ENCODE measurements around the gene CDC42BPA.

The CDC42BPA gene

GRCh38 chr1:226976276-226976977, 341.9 kb downstream of the CDC42BPA start:
- no peak for DNase-seq

GRCh38 chr1:226975259-226976250, 342.7 kb downstream of the CDC42BPA start:
- peak; percentile 89 for DNase-seq

DNA sequence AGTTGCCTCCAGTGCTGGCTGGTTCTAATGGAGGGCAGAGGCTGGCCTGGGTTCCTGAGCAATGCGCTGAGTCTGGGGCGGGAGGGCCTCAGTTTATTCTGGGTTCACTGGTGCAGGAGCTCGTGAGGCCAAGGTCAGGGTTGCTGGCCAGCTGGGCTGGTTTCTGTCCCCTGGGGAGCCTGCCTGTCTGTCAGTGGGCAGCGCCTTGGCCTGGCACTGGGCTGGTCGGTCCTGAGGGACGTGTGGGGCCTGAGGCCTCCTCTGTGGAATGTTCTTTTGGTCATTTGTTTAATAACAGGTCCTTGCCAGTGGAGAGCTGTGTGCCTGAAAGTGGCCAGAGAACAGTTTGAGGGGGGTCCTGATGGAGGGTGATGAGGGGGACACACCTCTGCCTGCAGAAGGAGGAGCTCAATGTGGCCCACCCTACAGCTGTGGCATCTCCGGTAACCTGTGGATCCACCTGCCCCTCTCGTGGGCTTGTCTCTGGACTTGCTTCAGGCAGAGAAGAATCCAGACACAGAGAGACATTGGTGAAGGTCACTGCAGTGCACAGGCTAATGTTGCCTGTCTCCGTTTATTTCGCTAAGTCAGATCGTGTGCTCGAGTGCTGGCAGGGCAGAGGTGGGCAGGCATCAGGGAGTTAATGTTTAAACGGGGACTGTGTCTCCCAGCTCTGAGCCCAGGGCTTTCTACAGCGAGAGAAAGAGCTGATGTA, 343.6 kb downstream of the CDC42BPA start:
- peak; percentile 69 for DNase-seq

GRCh38 chr1:226973898-226974543, 344.3 kb downstream of the CDC42BPA start:
- peak; percentile 40 for DNase-seq

DNA sequence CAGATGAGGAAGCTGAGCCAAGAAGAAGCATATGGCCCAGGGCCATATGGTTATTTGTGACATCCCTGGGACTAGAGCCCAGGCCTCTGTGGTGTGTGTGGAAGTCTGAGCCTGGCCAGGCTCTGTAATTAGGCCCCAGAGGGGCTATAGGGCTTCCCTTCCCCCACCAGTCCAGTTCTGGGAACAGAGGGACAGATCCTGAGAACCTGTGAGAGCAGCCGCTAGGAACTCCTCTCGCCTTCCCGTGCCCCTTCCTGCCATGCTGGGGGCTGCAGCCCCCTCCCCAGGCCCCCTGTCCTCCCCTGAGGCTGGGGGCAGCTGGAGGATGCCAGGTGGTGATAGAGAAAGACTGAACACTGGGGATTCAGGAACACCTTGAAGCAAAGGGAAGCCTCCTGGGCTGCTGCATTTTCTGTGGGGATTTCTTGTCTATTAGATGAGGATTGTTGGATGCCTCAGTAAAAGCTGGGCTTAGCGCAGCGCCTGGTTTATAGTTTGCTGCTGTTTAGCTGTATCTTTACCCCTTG, 344.9 kb downstream of the CDC42BPA start:
- DNase-seq = peak; percentile 78

DNA sequence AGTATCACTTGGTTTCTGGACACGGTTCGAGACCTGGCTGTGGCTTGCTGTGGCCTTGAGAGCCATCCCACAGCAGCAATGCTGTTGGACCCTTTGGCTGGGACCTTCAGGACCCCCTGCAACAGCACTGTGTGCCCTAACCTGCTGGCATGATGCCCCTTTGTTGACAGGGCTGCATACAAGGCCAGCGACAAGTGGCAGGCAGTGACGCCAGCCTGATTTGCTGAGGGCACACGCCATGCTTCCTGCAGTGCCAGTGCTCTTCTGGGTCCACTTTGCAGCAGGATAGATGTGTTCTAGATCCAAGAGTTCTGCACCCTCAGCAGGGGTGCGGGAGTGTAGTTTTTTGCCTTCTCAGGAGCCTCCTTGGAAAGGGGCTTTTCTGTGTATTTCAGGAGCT, 345.4 kb downstream of the CDC42BPA start:
- DNase-seq = peak; percentile 78

DNA sequence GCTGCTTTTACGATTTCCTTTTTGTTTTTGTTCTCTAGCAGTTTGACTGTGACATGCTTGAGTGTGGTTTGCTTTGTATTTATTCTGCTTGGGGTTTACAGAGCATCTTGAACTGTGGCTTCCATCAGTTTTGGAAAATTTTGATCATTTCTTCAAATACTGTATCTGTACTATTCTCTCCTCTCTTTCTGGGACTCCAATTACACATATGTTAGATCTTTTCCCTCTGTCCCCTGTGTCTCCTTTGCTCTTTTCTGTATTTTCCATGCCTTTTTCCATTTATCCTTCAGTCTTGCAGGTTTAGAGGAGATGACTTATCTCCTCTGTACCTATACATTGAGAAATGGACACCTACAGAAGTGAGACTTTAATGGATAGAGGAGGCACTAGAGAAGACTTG, 346.5 kb downstream of the CDC42BPA start:
- no peak for DNase-seq

- no peak for DNase-seq
Observed at GRCh38 chr1:226967665-226968064, 350.6 kb downstream of the CDC42BPA start.

GRCh38 chr1:226966683-226967082, 351.6 kb downstream of the CDC42BPA start:
- no peak for DNase-seq

DNA sequence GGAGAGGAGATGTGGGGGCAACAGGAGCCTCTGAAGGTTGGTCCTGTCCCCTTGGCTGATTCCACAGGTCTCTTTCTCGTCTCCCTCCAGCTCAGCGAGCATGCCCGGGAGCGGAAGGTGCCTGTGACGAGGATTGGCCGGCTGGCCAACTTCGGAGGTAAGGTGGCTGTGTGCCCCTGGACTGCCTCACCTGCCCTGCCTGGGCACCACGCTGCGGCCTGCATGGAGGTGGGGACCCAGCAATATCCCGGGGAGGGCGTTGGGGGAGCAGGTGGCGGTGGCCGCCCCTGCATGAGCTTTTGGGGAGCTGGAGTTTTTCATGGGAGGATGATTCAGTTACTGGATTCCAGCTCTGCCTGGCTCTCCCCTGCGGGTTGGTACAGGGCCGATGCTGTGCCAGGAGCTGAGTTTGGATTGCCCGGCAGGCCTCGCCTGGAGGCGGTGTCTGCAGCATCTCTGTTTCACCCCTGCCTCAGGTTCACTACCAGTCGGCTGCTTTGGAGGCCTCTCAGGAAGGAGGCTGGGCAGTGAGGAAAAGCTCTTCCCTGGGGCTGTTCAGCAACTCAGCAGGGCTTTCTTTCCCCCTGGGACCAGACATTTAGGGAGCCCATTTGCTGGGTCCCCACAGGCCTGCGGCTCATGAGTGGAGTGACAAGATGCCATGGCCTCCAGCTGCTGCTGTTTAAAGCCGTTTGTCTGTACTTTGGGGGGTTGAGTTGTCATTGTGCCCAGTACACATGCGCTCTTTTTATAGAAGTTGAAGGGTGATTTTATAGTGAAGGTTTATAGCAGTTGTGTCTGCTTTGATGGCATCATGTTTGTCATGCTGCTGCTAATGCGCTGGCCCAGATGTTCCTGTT, 352.5 kb downstream of the CDC42BPA start:
- no peak for DNase-seq

GRCh38 chr1:226964611-226965486, 353.4 kb downstream of the CDC42BPA start:
- no peak for DNase-seq

GRCh38 chr1:226964068-226964425, 354.2 kb downstream of the CDC42BPA start:
- DNase-seq = no peak

DNA sequence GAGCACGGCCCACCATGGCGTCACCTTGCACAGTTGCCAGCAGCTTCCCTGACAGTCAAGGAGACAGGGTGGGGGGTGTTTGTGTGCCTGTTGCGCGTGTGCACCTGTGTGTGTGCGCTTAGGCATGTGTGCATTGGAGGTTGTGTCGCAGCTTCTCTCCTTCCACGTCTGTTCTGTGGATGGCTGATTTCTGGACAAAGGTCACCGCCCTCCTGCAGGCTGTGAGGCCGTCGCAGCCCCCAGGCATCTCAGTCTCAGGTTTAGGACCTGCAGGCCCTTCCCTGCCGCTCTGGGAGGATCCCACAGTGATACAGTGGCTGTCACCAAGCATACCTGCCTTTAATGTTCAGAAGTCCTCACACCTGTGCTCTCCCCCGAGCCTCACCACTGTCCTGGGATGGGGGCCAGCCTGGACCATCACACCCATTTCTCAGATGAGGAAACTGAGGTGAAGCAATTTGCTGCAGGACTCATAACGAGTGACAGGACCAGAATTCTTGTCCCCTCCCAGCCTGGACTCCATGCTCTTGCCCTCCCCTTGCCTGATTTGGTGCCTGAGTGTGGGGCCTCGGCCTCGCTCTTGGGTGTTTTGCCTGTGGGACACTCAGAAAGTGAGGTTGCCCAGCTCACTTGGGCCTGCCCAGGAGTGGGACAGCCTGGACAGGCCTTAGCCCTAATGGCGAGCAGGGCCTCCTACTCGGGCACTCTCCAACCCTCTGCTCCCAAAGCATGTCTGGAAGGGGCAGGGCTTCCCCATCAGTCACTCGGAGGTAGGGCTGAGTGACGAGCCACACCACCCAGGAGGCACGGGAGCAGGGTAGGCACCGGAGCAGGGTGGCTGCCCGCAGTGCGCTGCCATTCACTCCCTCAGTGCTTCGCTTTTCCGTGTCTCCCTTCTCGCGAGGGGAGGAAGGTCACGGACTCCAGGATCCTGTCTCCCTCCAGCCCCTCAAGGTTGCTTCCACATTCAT, 355.6 kb downstream of the CDC42BPA start:
- DNase-seq = no peak

GRCh38 chr1:226960944-226961765, 357.1 kb downstream of the CDC42BPA start:
- no peak for DNase-seq

- no peak for DNase-seq
Observed at GRCh38 chr1:226960256-226960655, 358.0 kb downstream of the CDC42BPA start.

DNA sequence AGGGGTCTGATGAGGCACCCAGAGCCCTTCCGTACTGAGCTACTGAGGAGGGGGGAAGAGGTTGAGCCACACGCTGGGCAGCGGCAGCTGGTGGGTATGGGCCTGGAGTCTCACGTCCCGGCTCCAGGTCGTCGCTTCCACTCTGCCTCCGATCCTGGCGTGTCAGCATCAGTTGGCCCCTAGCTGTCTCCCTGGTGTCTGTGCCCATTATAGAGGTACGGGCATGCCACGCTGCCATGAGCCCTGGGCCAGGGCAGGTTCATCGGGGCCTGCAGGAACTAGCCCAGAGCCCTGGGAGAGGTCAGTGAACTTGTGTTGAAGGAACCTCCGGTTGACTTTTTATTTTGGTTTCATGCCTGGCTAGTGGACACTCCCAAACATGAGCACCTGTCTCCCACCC, 360.0 kb downstream of the CDC42BPA start:
- no peak for DNase-seq

DNA sequence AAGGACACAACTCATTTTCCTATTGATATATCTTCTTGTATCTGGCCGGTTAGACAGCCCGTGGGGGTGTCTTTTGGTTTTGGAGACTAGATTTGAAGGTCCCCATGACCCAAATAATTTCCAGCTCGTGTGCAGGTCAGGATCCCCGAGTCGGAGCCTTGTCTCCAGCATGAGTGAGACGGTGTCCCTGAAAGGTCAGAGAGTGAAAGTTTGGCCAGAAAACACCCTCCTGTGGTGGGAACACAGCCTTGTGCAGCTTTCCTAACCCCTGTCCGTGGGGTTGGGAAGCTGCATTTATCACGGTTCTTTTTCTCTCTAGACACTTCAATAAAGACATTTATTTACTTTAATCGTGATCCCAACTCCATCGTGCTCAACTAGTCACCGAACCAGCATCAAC, 360.6 kb downstream of the CDC42BPA start:
- no peak for DNase-seq

- no peak for DNase-seq
Observed at GRCh38 chr1:226956942-226957713, 361.2 kb downstream of the CDC42BPA start.
